GM18505 (cell line): Measurements from ENCODE around the gene MAST3.

ENCODE experiments used
- ATAC-seq: cut with Tn5 transposase; IDR thresholded peaks from one replicate; pipeline ENCODE4 v1.9.1; 2021; ENCODE audit not compliant: unreplicated experiment
- POLR2A ChIP-seq: IDR thresholded peaks from 4 replicates; pipeline ENCODE4 v1.6.1; 2011; ENCODE audit warnings: borderline replicate concordance; ENCODE audit not compliant: insufficient read depth, insufficient read length; ENCODE audit errors: extremely low read depth

Gene MAST3

DNA sequence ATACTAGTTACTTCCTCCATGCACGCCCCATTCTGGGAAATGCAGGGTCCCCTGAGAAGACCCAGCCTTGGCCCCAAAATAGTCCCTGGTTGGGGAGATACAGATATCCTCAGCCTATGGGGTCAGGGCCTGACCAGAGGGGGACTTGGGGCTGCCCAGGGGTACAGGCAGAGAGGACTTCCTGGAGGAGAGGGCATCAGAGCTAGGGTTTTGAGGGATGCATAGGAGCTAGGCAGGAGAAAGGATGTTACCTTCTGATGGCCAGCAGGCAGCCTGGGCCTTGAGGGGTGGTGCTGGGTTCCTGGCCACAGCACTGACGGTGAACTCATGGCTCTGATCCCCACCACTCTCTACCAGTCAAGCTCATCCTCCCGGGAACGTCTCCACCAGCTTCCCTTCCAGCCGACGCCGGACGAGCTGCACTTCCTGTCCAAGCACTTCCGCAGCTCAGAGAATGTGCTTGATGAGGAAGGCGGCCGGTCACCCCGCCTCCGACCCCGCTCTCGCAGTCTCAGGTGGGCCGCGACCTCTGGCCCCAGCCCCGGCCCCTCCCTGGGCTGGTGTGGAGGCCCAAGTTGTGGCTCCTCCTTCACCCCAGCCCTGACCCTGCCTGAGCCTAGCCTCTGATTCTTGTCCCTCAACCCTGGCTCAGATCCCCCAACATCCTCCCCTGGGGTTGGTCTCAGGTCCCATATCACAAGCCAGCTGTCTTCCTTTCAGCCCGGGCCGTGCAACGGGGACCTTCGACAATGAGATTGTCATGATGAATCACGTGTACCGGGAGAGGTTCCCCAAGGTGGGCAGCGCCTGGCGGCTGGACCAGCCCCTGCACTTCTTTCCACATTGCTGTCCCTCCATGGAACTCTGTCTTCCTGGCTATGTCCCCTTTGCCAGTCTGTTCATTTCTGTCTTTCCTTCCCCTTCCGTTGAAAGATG, 25.6 kb downstream of the MAST3 start:
- no peak for ATAC-seq
- no peak for TF ChIP-seq POLR2A

DNA sequence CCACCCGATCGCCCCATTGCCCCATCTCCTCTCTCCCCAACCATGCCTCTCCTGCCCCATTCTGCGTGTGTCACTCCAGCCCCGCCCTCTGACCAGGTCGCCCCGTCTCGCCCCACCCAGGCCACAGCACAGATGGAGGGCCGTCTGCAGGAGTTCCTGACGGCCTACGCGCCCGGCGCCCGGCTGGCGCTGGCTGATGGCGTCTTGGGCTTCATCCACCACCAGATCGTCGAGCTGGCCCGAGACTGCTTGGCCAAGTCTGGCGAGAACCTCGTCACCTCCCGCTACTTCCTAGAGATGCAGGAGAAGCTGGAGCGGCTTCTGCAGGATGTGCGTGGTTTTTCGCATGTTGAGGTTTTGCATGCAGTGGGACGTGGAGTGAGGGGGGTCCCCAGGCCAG, 26.2 kb downstream of the MAST3 start:
- no peak for TF ChIP-seq POLR2A
- no peak for ATAC-seq

DNA sequence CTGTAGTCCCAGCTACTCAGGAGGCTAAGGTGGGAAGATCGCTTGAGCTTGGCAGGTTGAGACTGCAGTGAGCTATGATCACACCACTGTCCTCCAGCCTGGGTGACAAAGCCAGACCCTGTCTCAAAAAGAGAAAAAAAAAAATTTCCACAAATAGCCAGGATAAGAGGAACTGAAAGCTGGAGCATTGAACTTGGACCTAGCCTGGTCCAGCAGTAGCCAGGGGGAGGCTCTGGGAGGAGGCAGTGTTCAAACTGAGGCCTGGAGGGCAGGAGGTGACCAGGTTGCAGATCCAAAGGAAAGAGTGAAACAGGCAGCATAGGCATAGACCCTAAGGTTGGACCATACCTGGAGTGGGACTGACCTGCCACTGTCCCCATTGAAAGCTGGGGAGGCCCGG, 28.5 kb downstream of the MAST3 start:
- no peak for TF ChIP-seq POLR2A
- no peak for ATAC-seq

DNA sequence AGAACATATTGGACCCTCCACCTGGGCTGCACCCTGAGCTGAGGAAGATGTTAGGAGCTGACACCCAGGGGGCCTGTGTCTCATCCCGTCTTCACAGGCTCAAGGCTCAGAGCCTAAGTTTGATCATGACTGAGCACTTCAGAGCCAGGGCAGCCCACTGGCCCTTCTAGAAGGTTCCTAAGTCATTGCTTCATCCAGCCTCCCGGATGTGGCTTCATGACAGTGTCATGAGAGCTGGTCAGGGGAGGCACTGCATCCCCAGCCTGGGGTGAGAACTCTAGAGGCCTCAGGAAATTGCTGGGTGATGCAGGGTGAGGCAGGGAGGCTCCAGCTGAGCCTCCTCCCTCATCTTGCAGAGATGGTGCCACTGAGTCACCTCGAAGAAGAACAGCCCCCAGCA, 30.5 kb downstream of the MAST3 start:
- ATAC-seq: no peak
- TF ChIP-seq POLR2A: no peak

DNA sequence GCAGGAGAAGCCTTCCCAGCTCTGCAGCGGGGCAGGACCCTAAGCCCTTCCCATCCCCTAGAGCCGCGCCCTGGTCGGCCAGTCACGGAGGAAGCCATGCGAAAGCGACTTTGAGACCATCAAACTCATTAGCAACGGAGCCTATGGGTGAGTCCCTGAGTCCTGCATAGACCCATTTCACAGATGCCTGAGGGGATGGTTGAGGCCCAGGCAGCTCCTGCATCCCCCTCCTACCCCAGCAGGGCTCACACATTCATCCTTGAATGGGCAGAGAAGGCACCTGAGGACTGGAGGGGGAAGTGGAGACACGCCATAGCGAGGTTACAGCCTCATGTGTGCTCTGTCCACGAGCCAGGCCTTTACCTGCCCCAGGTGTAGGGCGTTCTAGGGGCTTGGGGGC, 31.2 kb downstream of the MAST3 start:
- no peak for TF ChIP-seq POLR2A
- ATAC-seq: no peak

GRCh38 chr19:18130523-18131242, 33.1 kb downstream of the MAST3 start:
- TF ChIP-seq POLR2A: no peak
- ATAC-seq: no peak

DNA sequence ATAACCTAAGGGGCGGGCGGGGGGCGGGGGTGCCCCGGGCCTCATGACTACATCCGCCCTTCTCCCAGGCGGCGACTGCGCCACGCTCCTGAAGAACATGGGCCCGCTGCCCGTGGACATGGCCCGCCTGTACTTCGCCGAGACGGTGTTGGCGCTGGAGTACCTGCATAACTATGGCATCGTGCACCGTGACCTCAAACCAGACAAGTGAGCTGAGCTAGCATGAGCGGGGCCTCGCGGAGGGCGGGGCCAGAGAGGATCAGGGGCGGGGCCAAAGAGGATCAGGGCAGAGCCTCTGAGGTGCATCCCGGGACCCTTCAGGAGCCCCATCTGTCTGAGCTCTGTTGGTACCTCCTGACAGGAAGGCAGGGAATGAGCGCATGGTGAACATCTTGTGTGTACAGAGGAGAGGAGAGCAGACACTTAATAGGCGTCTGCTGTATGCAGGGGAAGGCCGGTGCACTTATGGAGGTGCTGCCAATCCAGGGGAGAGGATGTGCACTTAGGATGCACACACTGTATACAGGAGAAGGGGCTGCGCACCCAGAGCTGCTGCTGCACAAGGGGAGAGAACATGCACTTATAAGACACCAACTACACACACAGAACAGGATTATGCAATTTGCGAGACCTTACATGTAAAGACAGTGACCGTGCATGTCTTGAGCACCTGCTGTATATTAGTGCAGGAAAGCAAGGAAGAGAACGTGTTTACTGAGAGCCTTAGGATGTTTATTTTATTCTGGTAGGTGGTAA, 34.4 kb downstream of the MAST3 start:
- ATAC-seq: no peak
- TF ChIP-seq POLR2A: no peak

- no peak for ATAC-seq
- TF ChIP-seq POLR2A: no peak
These were observed 38.4 kb downstream of the MAST3 start for GRCh38 chr19:18135712-18136584.

GRCh38 chr19:18137242-18137641, 39.7 kb downstream of the MAST3 start:
- no peak for TF ChIP-seq POLR2A
- no peak for ATAC-seq

DNA sequence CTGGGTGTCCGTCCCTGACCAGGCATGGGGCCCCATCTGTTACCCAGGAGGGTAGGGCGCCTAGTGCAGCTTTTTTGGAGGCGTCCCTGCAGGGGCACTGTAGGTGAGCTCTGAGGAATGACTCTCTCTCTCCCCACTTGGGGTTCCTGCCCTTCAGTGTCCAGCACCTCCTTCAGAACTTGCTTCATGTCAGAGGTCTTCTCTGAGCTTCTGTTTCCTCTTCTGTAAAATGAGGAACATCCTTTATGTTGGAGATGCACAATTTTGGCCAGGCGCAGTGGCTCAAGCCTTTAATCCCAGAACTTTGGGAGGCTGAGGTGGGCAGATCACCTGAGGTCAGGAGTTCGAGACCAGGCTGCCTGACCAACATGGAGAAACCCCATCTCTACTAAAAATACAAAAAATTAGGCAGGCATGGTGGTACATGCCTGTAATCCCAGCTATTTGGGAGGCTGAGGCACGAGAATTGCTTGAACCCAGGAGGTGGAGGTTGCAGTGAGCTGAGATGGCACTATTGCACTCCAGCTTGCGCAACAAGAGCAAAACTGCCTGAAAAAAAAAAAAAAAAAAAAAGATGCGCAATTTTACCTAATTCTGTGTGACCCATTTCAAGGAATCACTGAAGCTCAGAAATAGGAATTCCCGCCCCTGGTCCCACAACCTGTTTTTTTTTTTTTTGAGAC, 40.2 kb downstream of the MAST3 start:
- no peak for ATAC-seq

GRCh38 chr19:18140473-18140872, 42.9 kb downstream of the MAST3 start:
- no peak for ATAC-seq
- TF ChIP-seq POLR2A: no peak

More for the DNA sequence above, 40.2 kb downstream of the MAST3 start:
- no peak for TF ChIP-seq POLR2A

DNA sequence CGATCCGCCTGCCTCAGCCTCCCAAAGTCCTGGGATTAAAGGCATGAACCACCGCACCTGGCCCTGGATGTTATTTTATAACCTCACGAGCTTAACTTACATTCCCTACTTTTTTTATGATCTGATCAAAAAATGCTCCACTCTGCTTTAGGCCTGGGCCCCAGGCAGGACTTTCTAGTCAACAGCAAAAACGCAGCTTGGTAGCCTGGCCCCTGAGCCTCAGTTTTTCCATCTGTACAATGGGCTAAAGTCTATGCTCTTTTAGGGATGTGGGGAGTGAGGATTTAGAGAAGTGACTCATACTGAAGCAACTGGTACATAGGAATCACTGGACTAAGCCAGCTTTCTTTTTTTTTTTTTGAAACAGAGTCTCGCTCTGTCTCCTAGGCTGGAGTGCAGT, 43.5 kb downstream of the MAST3 start:
- no peak for TF ChIP-seq POLR2A
- ATAC-seq: no peak

GRCh38 chr19:18143902-18144301, 46.3 kb downstream of the MAST3 start:
- no peak for ATAC-seq
- no peak for TF ChIP-seq POLR2A

GRCh38 chr19:18144361-18144760, 46.8 kb downstream of the MAST3 start:
- TF ChIP-seq POLR2A: no peak

More at GRCh38 chr19:18144361-18144760, 46.8 kb downstream of the MAST3 start:
- no peak for ATAC-seq
